ENCODE data around the gene DAB2IP.

The DAB2IP gene

DNA sequence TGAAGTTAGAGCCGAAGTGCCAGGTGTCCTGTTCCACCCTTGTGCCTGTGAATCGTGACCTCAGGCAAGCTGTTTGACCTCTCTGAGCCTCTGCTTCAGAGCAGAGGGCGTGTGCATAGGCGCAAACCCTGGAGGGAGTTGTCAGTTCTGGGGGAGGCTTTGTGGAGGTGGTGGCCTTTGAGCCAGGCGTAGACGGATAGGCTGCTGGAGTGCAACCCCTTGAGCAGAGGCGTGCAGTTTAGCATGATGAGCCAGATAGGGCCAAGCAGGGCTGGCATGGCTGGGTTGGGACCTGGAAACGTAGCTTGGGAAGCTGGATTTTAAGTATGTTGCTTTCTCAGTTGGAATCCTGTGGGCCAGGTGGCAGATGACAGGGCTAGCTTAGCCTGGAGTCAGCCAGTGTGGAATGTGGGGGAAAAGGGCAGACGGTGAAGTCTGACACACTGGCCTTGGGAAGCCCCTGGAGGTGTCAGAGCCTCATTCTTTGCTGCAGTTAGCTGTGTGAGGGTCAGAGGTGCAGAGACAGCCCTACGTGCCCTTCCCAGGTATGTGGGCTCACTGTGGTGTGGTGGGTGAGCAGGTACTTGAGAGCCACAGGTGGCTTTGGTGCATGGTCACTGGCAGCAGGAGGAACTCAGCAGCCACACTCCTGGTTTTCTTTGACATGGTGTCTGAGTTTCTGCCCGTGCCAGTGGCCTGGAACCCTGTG lies 93.4 kb downstream of the DAB2IP start:
- no peak for DNase-seq (ENCODE audit: low read depth)

DNA sequence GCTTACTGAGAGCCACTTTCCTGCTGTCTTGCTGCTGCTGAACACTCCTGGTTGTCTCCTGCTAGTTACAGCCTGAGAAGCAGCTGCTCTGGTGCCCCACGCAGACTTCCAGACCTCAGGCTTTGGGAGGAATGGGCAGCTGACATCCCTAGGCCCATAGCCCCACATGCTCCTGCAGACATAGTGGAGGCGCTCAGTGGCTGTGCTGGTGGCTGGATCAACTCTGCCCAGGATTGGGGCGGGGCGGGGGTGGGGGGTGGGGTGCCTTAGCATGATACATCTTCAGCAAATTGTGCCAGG lies 93.9 kb downstream of the DAB2IP start:
- DNase-seq (ENCODE audit: low read depth): no peak

DNA sequence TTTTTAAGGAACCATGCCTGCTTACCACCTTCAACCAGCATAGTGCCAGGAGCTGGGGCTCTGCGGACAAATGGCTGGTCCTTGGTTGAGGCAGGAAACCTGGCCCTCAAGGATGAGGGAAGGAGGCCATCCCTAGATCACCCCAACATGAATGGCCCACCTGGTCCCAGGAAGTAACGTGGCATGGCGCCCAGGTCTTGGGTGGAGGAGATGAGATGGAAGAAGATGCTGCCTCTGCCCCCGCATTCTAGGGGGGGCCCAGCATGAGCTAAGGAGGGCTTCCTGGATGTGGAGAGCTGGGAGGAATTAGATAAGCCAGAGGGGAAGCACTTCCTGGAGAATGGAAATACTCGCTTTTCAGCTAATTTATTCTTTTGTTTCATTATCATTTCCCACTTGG lies 95.0 kb downstream of the DAB2IP start:
- DNase-seq (ENCODE audit: low read depth): no peak

DNA sequence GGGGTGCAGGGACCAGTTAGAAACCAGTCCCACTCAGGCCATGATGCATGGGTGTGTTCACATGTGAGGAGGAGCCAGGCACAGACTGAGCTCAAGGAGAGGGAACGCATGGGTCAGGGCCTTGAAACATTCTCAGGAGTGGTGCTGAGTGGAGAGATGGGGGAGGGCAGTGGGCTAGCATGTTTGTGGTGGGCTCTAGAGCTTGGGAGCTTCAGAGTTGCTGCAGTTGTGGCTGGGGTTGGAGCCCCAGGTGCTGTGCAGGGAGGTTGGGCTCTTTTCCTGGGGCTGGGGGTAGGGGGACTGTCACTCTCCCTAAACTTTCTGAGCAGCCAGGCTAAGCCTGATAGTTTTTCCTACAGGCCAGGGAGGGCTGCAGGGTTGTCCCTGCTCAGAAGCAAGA lies 95.4 kb downstream of the DAB2IP start:
- DNase-seq (ENCODE audit: low read depth): no peak

DNA sequence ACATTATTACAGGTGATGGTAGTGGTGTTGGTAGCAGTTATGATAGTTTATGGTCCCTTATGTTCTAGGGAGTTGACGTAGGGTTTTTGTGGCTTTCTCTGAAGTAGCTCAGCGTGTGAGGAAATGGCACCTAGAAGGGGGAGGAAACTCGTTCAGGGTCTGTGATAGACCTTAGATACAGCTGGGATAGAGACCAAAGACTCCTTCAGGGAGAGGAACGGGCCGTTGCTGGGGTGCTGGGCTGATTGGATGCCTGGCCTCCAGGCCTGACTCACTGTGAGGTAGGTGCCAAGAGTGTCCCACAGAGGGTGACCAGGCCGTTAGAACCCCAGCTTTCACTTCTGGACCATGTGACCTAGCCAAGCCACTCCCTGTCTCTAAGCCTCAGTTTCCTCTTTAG lies 96.6 kb downstream of the DAB2IP start:
- no peak for DNase-seq (ENCODE audit: low read depth)

DNA sequence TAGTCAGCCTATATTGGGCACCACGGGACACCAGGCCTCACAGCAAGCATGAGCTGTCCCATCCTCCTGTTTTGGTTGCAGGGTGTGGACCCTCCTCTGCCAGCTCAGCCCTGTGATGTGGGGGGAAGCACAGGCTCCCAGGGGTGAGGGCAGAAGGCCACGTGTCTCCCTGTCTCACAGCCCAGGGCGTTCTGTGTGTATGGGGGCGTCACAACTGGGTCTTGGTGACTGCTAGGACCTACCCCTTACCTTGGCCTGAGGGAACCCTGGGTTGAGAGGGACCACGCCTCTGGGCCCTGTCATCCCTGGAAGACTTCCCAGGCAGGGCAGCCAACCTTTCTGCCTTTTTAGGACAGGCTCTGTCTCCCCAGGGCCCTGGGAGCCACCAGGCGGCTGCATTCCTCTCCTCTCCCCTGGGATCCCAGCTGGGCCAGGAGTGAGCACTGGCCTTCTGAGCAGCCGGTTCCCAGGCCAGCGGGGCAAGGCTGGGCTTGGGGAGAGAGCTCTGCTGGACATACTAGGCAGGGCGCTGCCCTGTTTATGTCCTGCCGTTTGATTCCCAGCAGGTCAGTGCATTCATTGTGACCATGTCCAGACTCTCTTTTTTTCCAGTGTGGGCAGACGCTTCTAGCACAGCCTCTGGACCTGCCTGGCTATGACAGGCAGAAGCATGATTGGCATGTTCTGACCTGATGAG lies 97.4 kb downstream of the DAB2IP start:
- DNase-seq (ENCODE audit: low read depth): no peak

DNA sequence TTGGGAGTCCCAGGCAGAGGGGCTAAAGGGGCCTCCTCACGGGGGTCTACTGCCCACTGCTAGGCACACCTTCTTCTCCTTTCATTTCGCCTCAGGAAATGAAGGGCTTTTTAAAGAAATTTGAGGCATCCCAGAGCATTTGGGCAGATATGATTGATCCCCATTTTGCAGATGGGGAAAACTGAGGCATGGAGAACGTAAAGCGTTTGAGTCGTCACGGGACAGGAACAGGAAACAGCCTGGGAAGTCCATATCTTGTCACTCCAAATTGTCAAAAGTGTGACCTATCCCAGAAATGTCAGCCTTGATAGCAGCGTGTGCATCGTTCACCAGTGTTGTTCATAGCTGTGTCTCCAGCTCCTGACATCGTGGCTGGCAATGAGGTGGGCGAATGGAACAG lies 98.2 kb downstream of the DAB2IP start:
- no peak for DNase-seq (ENCODE audit: low read depth)

DNA sequence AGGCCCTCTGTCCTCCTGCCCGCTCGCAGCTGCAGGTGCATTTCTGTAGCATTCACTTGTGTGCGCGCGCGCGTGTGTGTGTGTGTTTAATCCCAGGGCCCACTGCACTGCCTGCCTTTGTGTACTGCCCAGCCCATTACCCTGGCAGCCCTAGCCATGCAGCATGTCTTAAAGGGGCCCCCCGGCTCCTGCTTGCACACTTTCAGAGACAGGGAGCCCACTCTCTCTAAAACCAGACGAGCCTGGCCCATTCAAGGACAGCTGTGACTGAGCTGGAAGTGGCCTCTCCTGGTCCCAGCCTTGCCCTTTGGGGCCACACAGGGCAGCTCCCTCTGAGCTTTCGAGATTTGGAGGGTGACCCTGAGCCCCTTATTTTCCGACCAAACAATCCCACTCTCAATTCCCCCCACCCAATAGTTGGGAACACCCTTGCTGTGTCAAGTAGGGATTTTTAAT lies 98.9 kb downstream of the DAB2IP start:
- no peak for DNase-seq (ENCODE audit: low read depth)

DNA sequence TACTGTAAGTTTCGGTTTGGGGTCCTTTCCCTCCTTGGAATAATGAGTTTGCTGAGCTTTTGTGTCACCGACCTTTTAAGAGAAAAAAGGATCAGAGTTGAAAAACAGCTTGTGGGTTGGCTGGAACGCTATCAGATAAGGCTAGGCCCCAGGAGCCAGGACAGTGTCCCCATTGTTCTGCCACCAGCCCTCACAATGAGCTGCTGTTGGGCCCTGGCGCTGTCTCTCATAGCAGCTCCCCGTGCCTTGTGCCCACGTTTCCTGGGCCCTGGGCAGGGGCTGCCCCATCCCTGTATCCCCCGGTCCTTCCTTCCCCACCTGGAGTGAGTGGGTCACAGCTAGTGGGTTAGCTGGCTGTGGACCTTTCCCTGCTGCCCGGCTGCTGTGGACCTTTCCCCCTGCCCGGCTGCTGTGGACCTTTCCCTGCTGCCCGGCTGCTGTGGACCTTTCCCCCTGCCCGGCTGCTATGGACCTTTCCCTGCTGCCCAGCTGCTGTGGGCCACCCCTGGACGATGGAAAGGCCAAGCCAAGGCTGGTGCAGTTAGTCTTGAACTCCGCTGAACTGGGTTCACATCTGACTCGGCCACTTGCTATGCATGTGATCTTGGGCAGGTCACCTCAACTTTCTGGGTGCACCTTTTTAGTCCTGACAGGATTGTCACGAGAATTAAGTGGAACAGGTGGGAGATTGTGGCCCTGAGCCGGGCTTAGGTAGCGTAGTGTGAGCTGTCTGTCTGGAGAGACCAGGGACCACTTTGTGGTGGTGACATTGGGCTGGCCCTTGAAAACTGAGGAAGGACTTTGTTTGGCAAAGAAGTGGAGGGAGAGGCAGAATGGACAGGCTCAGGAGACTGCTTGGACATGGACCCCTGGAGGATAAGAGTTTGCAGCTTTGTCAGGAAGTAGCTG lies 99.5 kb downstream of the DAB2IP start:
- no peak for DNase-seq (ENCODE audit: low read depth)

DNA sequence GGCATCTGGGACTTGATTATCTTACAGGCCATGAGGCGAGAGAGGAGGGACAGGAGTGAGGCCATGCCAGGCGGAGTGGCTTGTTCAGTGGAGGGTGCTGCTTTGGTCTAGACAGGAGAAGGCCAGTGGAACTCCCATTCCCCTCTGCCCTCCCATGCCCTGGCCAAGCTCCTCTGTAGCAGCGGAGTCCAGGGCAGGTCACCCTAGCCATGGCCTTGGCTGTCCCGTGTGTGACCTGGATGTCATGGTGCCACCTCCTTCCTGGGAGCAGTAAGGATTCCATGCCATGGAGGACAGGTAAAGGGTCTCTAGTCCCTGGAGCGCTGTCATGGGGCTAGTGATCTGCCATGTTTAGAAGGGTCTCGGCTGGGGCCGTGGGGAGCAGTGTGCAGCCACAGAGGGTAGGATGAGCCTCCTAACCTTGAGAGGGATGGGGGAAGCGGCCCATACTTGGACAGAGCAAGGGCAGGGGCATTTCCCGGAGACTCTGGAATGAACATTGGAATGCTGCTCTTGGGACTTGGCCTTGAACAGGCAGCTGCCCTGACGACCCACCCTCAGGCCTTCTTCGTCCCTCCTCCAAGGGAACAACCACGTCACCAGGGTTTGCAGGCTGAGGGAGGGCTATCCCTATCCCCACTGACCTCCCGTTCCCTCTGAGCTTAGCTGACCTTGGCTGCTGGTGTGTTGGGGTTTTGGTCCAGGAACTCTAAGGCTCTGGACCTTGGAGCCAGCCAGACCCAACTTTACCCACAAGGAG lies 100.4 kb downstream of the DAB2IP start:
- no peak for DNase-seq (ENCODE audit: low read depth)

DNA sequence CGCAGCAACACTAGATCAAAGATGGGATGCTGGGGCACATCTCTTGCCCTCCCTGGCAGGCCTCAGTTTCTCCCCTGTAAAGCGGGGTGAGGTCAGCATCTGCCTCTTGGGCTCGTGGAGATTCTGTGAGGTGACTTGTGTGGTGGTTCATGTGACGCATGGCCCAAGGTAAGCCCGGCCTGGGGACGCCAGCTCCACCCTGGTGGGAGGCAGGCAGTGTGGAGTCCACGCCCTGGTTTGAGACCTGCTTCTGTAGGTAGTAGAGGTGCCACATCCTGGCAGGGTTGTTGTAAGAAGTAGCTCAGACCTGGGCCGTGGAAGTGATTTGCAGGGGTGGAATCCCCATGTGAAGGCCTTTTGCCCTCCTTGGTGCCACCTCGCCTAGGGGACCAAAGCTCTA lies 101.5 kb downstream of the DAB2IP start:
- no peak for DNase-seq (ENCODE audit: low read depth)

DNA sequence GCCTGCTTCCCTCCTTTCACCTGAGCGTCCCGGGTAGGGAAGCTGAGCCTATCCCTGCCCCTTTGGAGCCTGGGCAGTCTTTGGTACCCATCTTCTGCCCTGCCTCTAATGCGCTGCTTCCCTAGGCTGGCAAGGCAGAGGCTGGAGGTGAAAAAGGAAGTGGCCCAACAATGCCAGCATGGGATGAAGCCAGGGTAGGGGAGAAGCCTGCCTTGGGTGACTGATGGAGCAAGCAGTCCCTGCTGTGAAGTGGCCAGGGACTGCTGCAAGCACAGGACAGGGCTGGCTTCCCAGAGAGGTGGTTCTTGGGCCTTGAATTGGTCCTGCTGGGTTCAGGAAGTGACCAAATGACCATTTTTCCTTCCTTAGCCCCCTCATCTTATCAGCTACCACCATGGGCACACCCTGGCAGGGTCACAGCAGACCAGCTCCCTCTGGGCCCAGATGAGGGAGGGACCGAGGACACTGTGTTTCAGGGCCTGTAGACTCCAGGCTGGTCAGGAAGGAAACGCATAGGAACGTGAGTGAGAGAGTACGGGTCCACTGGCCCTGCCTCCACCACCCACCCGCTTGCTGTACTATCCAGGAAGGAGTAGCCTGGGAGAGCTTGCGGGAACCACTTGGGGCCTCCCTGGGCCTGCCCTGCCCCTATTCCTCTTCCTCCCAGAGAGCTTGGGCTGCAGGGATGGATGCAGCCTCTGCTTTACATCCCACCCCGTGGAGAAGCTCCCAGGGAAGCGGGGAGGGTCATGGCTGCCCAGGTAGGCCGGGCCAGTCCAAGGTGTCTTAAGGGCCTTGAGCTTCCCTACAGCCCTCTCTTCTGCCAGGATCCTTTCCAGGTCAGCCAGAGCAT lies 102.6 kb downstream of the DAB2IP start:
- no peak for DNase-seq (ENCODE audit: low read depth)

DNA sequence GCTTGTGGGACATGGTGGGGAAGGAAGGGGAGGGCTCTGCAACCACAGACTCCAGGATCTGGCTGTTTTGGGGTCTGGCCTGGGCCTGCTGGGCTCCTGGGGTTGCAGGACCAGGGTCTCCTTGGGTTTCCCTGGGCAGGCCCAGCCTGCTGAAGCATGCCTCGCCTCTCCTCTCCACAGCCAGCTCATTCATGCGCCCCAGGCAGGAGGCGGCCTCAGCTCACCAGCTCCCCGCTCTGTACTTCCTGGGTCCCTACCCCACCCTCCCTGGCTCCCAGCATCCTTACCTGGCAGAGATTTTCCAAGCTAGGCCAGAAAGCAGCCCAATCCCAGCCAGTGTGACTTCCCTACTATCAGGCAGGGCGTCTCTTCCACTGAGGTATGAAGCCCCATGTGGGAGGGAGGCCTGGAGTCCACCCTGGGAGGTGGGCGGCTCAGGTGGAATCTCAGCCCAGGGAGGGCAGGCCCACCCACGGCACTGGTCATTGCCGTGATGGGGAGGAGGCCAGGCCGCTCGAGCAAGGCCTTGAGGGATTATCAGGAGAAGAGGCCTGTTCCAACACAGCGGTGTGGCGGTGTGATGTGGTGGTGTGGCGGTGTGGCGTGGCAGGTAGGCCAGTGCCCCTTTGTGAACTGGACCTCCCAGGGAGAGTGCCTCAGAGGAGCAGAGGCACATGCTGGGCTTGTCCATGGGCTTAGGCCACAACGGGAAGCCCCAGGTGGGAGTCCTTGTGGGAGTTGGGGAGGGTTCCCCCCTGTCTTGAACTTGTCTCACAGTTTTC lies 103.4 kb downstream of the DAB2IP start:
- no peak for DNase-seq (ENCODE audit: low read depth)

DNA sequence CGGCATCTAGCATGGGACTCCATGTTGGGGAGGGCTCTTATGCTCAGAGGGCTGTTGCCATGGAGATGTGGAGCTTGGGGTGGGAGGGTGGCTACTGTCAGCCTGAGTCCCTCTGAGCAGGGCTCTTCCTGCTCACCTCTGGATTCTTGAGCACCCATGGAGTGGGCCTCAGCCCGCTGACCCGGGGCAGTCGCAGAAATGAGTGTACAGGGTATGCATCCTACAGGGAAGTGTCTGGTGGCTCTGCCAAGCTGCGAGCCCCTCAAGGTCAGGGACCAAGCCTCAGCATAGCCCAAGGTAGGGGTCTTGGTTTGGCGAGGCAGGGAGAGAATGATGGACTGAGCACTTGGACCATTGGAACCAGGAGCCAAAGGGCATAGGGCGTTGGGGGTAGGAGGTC lies 104.1 kb downstream of the DAB2IP start:
- DNase-seq (ENCODE audit: low read depth): no peak

DNA sequence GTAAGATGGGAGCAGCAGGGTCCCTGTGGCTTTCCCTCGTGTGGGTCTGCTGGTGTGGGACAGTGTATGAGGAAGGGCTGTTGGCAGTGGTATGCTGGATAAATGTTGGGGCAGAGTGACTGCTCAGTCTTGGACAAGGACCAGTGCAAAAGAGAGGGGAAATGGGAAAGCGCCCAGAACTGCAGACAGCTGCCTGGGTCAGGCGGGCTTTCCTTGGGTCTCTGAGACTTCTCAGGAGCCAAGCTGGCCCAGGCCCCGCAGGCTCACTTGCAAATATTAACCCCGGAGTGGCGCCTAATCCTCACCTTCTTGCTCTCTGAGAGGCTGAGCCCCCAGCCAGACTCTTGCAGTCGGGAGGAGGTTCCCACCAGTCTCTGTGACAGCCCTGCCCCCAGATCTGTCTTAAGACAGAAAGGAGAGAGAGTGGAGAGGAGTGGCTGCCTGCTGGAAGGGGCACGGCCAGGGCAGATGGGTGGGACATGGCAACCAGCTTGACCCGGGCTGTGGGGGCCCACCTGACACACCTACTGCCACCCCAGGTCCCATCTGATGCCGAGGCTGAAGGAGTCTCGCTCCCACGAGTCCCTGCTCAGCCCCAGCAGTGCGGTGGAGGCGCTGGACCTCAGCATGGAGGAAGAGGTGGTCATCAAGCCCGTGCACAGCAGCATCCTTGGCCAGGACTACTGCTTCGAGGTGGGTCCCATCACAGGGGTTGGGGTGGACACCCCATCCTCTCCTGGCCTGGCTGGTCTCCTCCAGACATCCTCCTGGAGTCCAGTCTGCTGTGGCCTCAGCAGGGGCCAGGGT lies 105.2 kb downstream of the DAB2IP start:
- DNase-seq (ENCODE audit: low read depth): no peak

DNA sequence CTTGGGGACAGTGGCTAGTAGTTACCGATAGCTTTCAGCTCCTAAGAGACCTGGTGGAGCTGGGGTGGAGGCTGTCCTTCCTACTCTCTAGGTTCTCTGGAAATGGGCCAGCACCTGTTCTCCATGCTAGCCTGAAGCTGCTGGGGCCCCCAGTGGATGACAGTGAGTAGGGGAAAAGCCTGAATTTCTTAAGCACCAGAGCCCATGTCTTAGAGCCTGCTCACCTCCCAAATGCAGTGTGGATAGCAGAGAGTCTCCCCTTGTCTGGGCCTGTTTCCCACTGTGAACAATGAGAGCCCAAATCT lies 105.8 kb downstream of the DAB2IP start:
- DNase-seq (ENCODE audit: low read depth): no peak

DNA sequence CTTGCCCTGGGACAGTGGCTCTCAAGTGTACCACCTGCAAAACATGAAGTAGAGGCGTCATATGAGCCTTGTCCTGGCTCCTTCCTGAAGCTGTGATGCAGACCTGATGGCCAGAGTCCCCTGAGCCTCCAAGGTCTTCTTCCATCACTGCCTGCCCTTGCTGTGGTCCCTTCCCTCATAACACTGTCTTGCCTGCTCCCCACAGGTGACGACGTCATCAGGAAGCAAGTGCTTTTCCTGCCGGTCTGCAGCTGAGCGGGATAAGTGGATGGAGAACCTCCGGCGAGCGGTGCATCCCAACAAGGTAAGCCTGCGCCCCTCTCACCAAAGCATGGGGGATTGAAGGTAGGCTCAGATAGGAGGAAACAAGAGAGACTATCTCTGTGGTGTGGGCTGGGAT lies 107.3 kb downstream of the DAB2IP start:
- no peak for DNase-seq (ENCODE audit: low read depth)

DNA sequence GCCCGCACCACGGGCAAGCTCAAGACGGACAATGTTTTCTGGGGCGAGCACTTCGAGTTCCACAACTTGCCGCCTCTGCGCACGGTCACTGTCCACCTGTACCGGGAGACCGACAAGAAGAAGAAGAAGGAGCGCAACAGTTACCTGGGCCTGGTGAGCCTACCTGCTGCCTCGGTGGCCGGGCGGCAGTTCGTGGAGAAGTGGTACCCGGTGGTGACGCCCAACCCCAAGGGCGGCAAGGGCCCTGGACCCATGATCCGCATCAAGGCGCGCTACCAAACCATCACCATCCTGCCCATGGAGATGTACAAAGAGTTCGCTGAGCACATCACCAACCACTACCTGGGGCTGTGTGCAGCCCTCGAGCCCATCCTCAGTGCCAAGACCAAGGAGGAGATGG lies 108.6 kb downstream of the DAB2IP start:
- no peak for DNase-seq (ENCODE audit: low read depth)

DNA sequence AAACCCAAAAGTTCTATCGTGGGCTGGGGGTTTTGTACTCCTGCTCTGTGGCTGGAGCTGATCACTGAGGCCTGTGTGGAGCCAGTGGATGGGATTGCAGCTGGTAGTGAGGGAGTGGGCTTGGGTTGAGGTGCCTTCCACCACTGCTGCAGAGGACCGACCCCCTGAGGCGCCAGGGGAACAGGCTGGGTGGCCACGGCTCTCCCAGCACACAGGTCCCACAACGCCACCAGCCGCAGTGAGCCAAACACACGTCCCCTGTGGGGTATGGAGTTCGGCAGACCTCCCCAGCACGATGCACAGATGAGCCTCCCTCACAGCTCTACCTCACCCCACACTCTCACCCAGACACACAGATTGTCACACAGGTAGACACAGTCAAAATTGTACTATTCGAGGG lies 109.1 kb downstream of the DAB2IP start:
- DNase-seq (ENCODE audit: low read depth): no peak

DNA sequence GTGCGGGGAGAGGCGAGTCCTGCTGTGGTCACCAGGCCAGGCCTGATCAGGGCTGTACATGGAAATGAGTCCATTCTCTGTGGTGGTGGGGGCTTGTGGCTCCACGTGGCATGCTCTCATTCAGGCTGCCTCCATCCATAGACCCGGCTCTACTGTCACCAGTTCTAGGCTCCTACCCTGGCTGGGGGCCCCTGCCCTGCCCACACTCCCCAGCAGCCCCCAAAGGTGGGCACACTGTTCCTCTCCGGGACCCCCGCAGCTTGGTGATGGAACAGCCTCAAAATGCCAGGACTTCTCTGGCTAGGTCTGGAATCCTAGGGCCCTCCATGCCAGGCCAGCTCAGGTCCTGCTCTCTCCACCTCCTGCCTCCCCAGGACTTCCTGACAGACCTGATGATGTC lies 111.7 kb downstream of the DAB2IP start:
- DNase-seq (ENCODE audit: low read depth): no peak
